ENCODE data around the gene SCUBE1. TPM values are rescaled to one million over a fixed set of nuclear protein-coding genes. Genes with fewer than 3 reads are reported as not detected.

SCUBE1 gene
- total and polyA plus RNA-seq, 2 donors (not counting 3 experiments of a cell fraction or from before 2014, with no cell fraction given): 0.07 TPM; not detected in 1

GRCh38 chr22:43234264-43234988 lies 108.7 kb downstream of the SCUBE1 start:
- intact Hi-C loops (cut with micrococcal nuclease) (no loop called here), dilution Hi-C loops (cut with MboI; ENCODE audit: extremely low pct_ligation_motif_present, low sequenced_read_pairs) (no loop called here)
- H3K9me1 ChIP-seq (replicated peaks; ENCODE audit: control insufficient read depth, extremely low read depth, insufficient read depth, low read length): no peaks in the 10 kb centered on the region
- DNase-seq (ENCODE audit: low read depth, low spot score) (no peak), FAIRE-seq (no peak)
- H3K36me3 ChIP-seq (ENCODE audit: control insufficient read depth in 2 of 2, extremely low read depth in 1 of 2, insufficient read depth in 2 of 2, low read length in 2 of 2): no peaks in the 10 kb centered on the region
- H3K79me2 ChIP-seq (ENCODE audit: control insufficient read depth, insufficient read depth, low read length): no peaks in the 10 kb centered on the region
- ChIA-PET CTCF (interaction anchor here (0.7 to 1.4 kb wide), 3 partner anchors 10 to 651 kb away, joined by 3 to 11 read pairs (median 3); no protein-coding TSS in a partner anchor), POLR2A (no interaction called here)
- TF ChIP-seq MYC (IDR thresholded peaks at IDR 0.05; ENCODE audit: low read depth, low read length) (no peak), FOS (IDR thresholded peaks at IDR 0.05; ENCODE audit: borderline replicate concordance, insufficient read depth, low read length) (no peak), JUN (IDR thresholded peaks at IDR 0.05; ENCODE audit: borderline replicate concordance, insufficient read depth, insufficient read length, low read depth) (no peak), CTCF (IDR thresholded peaks at IDR 0.05; ENCODE audit: extremely low read depth in 1 of 2, insufficient read depth in 1 of 2, low read depth in 1 of 2, low read length in 2 of 2) (no peak), EZH2 (IDR thresholded peaks at IDR 0.05; ENCODE audit: borderline replicate concordance, low read depth, low read length, severe bottlenecking) (no peak)
- H3K9me3 ChIP-seq (replicated peaks; ENCODE audit: control insufficient read depth, insufficient read depth, low read length): no peaks in the 10 kb centered on the region
- H3K9ac ChIP-seq (replicated peaks; ENCODE audit: extremely low read depth, insufficient read depth, low read length): no peak overlapping the region
- no TSS peak for BruUV-seq (replicated peaks)
- H3K4me2 ChIP-seq (ENCODE audit: insufficient read depth, low read length): no peak overlapping the region
- no peak overlapping the region for H2AFZ ChIP-seq (ENCODE audit: low read depth, low read length)
- H3K4me1 ChIP-seq (ENCODE audit: control insufficient read depth, extremely low read depth, insufficient read depth, low read length): no peaks in the 10 kb centered on the region
- H3K27ac ChIP-seq (ENCODE audit: insufficient read depth, low read depth, low read length): no peak overlapping the region
- no peaks in the 10 kb centered on the region for H3K27me3 ChIP-seq (ENCODE audit: control insufficient read depth in 2 of 2, insufficient read depth in 2 of 2, low read length in 2 of 2)
- H3K4me3 ChIP-seq (replicated peaks in 1 of 3; ENCODE audit: insufficient read depth in 1 of 3, low read depth in 1 of 3, low read length in 3 of 3): no peak overlapping the region
- H4K20me1 ChIP-seq (replicated peaks; ENCODE audit: control insufficient read depth, extremely low read depth, insufficient read depth, low read length): no peaks in the 10 kb centered on the region

All from endothelial cell of umbilical vein (primary cell).